GM23338 (cell line): Measurements from ENCODE around the gene KCNA3. TPM values are rescaled to one million over a fixed set of nuclear protein-coding genes. Genes with fewer than 3 reads are reported as not detected.

ENCODE experiments used
- ATAC-seq: fragments of 200-7000 bp; cut with Tn5 transposase; 3 replicates; pipeline ENCODE4 v1.9.1; 2020
- DNase-seq: peaks from one replicate; pipeline ENCODE4 v3.0.0-alpha.2; 2015; ENCODE audit warnings: low spot score
- H2AFZ ChIP-seq: fragments of 200-600 bp; sonication (generic); 2 replicates; pipeline ENCODE4 v1.8.0; 2016; ENCODE audit warnings: antibody characterized with exemption, mild to moderate bottlenecking, moderate library complexity
- H3F3A ChIP-seq: fragments of 200-600 bp; sonication (generic); replicated peaks from 2 replicates; pipeline ENCODE4 v1.8.0; 2017; ENCODE audit warnings: antibody characterized with exemption, mixed run types, low read depth
- H3K27ac ChIP-seq: fragments of 200-600 bp; sonication (generic); 2 replicates; pipeline ENCODE4 v1.6.1; 2016; ENCODE audit warnings: low read depth
- H3K27me3 ChIP-seq: fragments of 200-600 bp; sonication (generic); 2 replicates; pipeline ENCODE4 v1.8.0; 2016; ENCODE audit warnings: mild to moderate bottlenecking, mixed run types, moderate library complexity; ENCODE audit not compliant: insufficient read depth
- H3K36me3 ChIP-seq: fragments of 200-600 bp; sonication (generic); 2 replicates; pipeline ENCODE4 v1.8.0; 2016; ENCODE audit warnings: mild to moderate bottlenecking; ENCODE audit not compliant: insufficient read depth
- H3K4me1 ChIP-seq: fragments of 200-600 bp; sonication (generic); 2 replicates; pipeline ENCODE4 v1.8.0; 2016; ENCODE audit warnings: mild to moderate bottlenecking, moderate library complexity; ENCODE audit not compliant: insufficient read depth
- H3K4me2 ChIP-seq: fragments of 200-600 bp; sonication (generic); 2 replicates; pipeline ENCODE4 v1.7.1; 2017; ENCODE audit warnings: mixed run types
- H3K4me3 ChIP-seq: fragments of 200-600 bp; sonication (generic); 2 replicates; pipeline ENCODE4 v1.6.1; 2016; ENCODE audit warnings: mixed run types
- H3K79me2 ChIP-seq: fragments of 200-600 bp; sonication (generic); replicated peaks from 2 replicates; pipeline ENCODE4 v1.8.0; 2017; ENCODE audit warnings: mild to moderate bottlenecking; ENCODE audit not compliant: insufficient read depth
- H3K9me2 ChIP-seq: fragments of 200-600 bp; sonication (generic); 2 replicates; pipeline ENCODE4 v1.8.0; 2017; ENCODE audit not compliant: insufficient read depth
- H4K20me1 ChIP-seq: fragments of 200-600 bp; sonication (generic); replicated peaks from 2 replicates; pipeline ENCODE4 v1.8.0; 2017; ENCODE audit warnings: mild to moderate bottlenecking; ENCODE audit not compliant: insufficient read depth
- H3K27ac Mint-ChIP-seq: 2 replicates; pipeline ENCODE4 v1.8.0; 2020; ENCODE audit warnings: inconsistent platforms, mild to moderate bottlenecking, moderate library complexity, mixed read lengths
- H3K27me3 Mint-ChIP-seq: 3 replicates; pipeline ENCODE4 v1.8.0; 2022; ENCODE audit warnings: low read depth, mild to moderate bottlenecking, moderate library complexity, mixed read lengths, inconsistent platforms; ENCODE audit not compliant: insufficient read depth, poor library complexity
- H3K36me3 Mint-ChIP-seq: 3 replicates; pipeline ENCODE4 v1.8.0; 2021; ENCODE audit warnings: low read depth, mild to moderate bottlenecking, inconsistent platforms, moderate library complexity, mixed read lengths
- H3K4me1 Mint-ChIP-seq: 3 replicates; pipeline ENCODE4 v1.8.0; 2020; ENCODE audit warnings: mild to moderate bottlenecking, inconsistent platforms, mixed read lengths
- H3K4me3 Mint-ChIP-seq: 3 replicates; pipeline ENCODE4 v1.8.0; 2021; ENCODE audit warnings: moderate library complexity, mild to moderate bottlenecking, inconsistent platforms, mixed read lengths
- H3K9me3 Mint-ChIP-seq: 3 replicates; pipeline ENCODE4 v1.8.0; 2020; ENCODE audit warnings: moderate library complexity, mild to moderate bottlenecking, inconsistent platforms, mixed read lengths
- CTCF ChIP-seq, 2 experiments: fragments of 200-600 bp in 1 of 2; sonication (generic) in 1 of 2; conservative IDR thresholded peaks; 2 replicates each; pipeline versions ENCODE4 v1.5.1 to v1.6.1; 2016 to 2017; ENCODE audit warnings: antibody characterized with exemption in 2 of 2, low read depth in 2 of 2, mild to moderate bottlenecking in 2 of 2, moderate library complexity in 1 of 2
- ETS1 ChIP-seq: IDR thresholded peaks from 2 replicates; pipeline ENCODE4 v1.6.1; 2016; ENCODE audit warnings: antibody characterized with exemption
- NANOG ChIP-seq: IDR thresholded peaks from 2 replicates; pipeline ENCODE4 v1.6.1; 2016; ENCODE audit warnings: antibody characterized with exemption, borderline replicate concordance
- POLR2AphosphoS5 ChIP-seq: IDR thresholded peaks from 2 replicates; pipeline ENCODE4 v1.6.1; 2016; ENCODE audit warnings: antibody characterized with exemption, low read depth
- REST ChIP-seq: IDR thresholded peaks from one replicate; pipeline ENCODE4 v1.6.1; 2018; ENCODE audit warnings: antibody characterized with exemption; ENCODE audit not compliant: unreplicated experiment
- STAT1 ChIP-seq: IDR thresholded peaks from one replicate; pipeline ENCODE4 v1.6.1; 2016; ENCODE audit warnings: antibody characterized with exemption; ENCODE audit not compliant: unreplicated experiment
- ZNF114 ChIP-seq: fragments of 250-450 bp; sonication (Bioruptor Pico); IDR thresholded peaks from 2 replicates; pipeline ENCODE4 v1.5.0; 2020; ENCODE audit warnings: mild to moderate bottlenecking, moderate library complexity
- ZNF331 ChIP-seq: fragments of 250-450 bp; sonication (Bioruptor Pico); IDR thresholded peaks from 2 replicates; pipeline ENCODE4 v1.5.0; 2020; ENCODE audit warnings: low read depth, mild to moderate bottlenecking, moderate library complexity
- ZNF462 ChIP-seq: fragments of 250-450 bp; sonication (Bioruptor Pico); IDR thresholded peaks from 2 replicates; pipeline ENCODE4 v1.5.0; 2020; ENCODE audit warnings: mild to moderate bottlenecking, moderate library complexity
- polyA plus RNA-seq: library from polyadenylated mRNA; unstranded; fragments of >200 nt; fragmentation: Nextera tagmentation; extraction: Ambion mirVana; gene quantifications from 2 replicates; pipeline ENCODE4 v1.2.1, GENCODE V29; 2016
- total RNA-seq: library from RNA; depleted of rRNA; stranded (reverse); fragments of >200 nt; shearing (Covaris generic); gene quantifications from 2 replicates; pipeline ENCODE4 v1.2.3, GENCODE V29; 2014

Gene KCNA3
- total and polyA plus RNA-seq, 2 experiments from 2014 or later, result 0.32 to 4.2 TPM

GRCh38 chr1:110648417-110648816 is 26.3 kb downstream of the KCNA3 start (continued):
- TF ChIP-seq ZNF462 (CRISPR knock-in tag) (no peak), ZNF114 (CRISPR knock-in tag) (no peak), NANOG (no peak), POLR2AphosphoS5 (no peak)

- Histone ChIP-seq H3K79me2 (no peaks in the 10 kb centered on the region), H3K36me3 (no peaks in the 10 kb centered on the region), H3K27ac (no peak overlapping the region), H3K4me3 (no peak overlapping the region), H4K20me1 (no peaks in the 10 kb centered on the region), H3K27me3 (no peaks in the 10 kb centered on the region), H3K4me1 (no peaks in the 10 kb centered on the region), H3K9me2 (no peaks in the 10 kb centered on the region), H3K4me2 (no peak overlapping the region), H2AFZ (no peak overlapping the region; the same call in 1 of the 2 replicates), H3F3A (no peaks in the 10 kb centered on the region)
- no peak overlapping the region for H3K4me3 Mint-ChIP-seq
- no peaks in the 10 kb centered on the region for H3K36me3 Mint-ChIP-seq
- no peak overlapping the region for H3K27ac Mint-ChIP-seq
- H3K4me1 Mint-ChIP-seq, result no peaks in the 10 kb centered on the region
- H3K27me3 Mint-ChIP-seq, result peaks cover 2% of the 10 kb centered on the region
- no peak for ATAC-seq
- DNase-seq, result no peak
- H3K9me3 Mint-ChIP-seq, result no peaks in the 10 kb centered on the region
- TF ChIP-seq STAT1 (no peak), CTCF (conservative IDR thresholded peaks at IDR 0.05; ENCODE audit: low read depth in 2 of 2) (no peak), REST (no peak), ETS1 (no peak), ZNF331 (CRISPR knock-in tag) (no peak)
Observed at GRCh38 chr1:110647254-110647891, 27.4 kb downstream of the KCNA3 start.
